ENCODE measurements around the gene PPP2R3A. TPM values are rescaled to one million over a fixed set of nuclear protein-coding genes. Genes with fewer than 3 reads are reported as not detected.

PPP2R3A gene
- total RNA-seq, 1 experiment from 2014 or later: 1.1 TPM

DNA sequence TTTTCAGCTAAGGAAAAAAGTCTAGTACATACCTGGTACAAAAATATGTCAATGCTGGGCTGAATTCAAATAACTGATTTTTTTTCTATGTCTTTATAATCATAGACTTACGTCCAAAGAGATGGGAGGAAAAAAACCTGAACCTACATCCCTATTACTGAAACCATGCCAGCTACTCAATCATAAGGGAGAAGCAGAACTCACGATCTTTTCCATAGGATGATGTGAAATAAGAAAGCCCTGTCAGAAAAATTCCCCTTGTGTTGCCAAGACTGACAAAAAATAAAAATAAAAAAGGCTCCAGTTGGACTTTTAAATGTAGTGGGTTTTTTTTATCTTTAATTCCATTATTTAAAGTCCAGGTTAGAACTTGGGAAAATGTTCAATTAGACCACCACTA, 227.3 kb downstream of the PPP2R3A start:
- H3K36me3 ChIP-seq (ENCODE audit: insufficient read depth, low read length, poor library complexity, severe bottlenecking): no peaks in the 10 kb centered on the region
- no peaks in the 10 kb centered on the region for H3K27me3 ChIP-seq (replicated peaks; ENCODE audit: insufficient read depth, low read depth, low read length, poor library complexity)
- H3K27ac ChIP-seq (ENCODE audit: low read depth, low read length, poor library complexity, severe bottlenecking): peak overlapping the region; percentile 12
- intact Hi-C loops (cut with micrococcal nuclease; ENCODE audit: unreplicated experiment): loop anchor here (5.0 kb wide), 1 partner anchor 116 kb away; no protein-coding TSS in a partner anchor
- H3K4me3 ChIP-seq (ENCODE audit: low read depth, low read length, poor library complexity, severe bottlenecking): peak overlapping the region; percentile 92
- H3K9me3 ChIP-seq (ENCODE audit: low read depth, low read length, poor library complexity, severe bottlenecking): no peaks in the 10 kb centered on the region
- no TSS peak for BruUV-seq (replicated peaks)
- TF ChIP-seq, protein P1, sequence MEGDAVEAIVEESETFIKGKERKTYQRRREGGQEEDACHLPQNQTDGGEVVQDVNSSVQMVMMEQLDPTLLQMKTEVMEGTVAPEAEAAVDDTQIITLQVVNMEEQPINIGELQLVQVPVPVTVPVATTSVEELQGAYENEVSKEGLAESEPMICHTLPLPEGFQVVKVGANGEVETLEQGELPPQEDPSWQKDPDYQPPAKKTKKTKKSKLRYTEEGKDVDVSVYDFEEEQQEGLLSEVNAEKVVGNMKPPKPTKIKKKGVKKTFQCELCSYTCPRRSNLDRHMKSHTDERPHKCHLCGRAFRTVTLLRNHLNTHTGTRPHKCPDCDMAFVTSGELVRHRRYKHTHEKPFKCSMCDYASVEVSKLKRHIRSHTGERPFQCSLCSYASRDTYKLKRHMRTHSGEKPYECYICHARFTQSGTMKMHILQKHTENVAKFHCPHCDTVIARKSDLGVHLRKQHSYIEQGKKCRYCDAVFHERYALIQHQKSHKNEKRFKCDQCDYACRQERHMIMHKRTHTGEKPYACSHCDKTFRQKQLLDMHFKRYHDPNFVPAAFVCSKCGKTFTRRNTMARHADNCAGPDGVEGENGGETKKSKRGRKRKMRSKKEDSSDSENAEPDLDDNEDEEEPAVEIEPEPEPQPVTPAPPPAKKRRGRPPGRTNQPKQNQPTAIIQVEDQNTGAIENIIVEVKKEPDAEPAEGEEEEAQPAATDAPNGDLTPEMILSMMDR (conservative IDR thresholded peaks at IDR 0.05; ENCODE audit: low read depth, low read length): no peak
- TF ChIP-seq EZH2 (IDR thresholded peaks at IDR 0.05; ENCODE audit: borderline replicate concordance, low read depth, low read length, poor library complexity, severe bottlenecking): no peak
- POLR2A ChIA-PET (ENCODE audit: low non-redundant PET): no interaction called here
- peaks cover 32% of the 10 kb centered on the region for H3K4me1 ChIP-seq (ENCODE audit: insufficient read depth, low read length, poor library complexity, severe bottlenecking)
- no peak for DNase-seq (ENCODE audit: low spot score)
- CTCF ChIA-PET: no interaction called here

DNA sequence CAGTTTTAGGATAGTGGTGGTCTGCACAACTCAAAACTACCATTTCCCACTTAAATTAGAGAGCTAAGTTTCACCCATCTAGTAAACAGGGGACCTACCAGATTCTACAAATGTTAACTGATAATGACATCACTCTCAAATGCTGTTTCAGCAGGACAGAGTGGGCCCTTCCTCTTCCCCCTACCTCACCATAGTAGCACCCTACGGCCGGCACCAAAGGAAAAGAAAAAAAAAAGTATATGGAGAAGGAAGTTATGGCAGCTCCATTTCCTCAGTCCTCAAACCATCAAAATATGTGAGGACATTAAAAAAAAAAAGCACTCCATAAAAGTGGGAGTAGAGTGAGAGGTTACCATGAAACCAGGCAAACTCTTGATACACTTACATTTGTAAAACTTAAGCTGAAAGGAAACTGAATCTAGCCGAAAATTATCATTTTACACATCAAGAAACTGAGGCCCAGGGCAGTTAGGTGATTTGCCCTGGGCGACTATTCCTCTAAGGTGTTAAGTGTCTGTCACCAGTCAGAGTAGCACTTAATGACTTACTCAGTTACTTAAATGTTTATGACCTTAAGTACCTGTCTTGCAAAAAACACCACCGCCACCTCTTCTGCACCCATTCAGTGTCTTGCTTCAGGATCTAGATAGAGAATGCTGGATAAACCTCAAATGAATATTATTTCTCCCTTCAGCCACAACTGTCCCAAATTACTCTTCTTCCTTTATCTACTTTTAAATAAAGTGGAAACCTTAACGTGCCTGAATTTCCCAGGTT, 227.9 kb downstream of the PPP2R3A start:
- CTCF ChIA-PET: no interaction called here
- H3K9me3 ChIP-seq (ENCODE audit: low read depth, low read length, poor library complexity, severe bottlenecking): no peaks in the 10 kb centered on the region
- BruUV-seq (replicated peaks): no TSS peak
- no peak for TF ChIP-seq EZH2 (IDR thresholded peaks at IDR 0.05; ENCODE audit: borderline replicate concordance, low read depth, low read length, poor library complexity, severe bottlenecking)
- TF ChIP-seq, protein P1 (conservative IDR thresholded peaks at IDR 0.05; ENCODE audit: low read depth, low read length): no peak
- no peak for DNase-seq (ENCODE audit: low spot score)
- no peaks in the 10 kb centered on the region for H3K27me3 ChIP-seq (replicated peaks; ENCODE audit: insufficient read depth, low read depth, low read length, poor library complexity)
- POLR2A ChIA-PET (ENCODE audit: low non-redundant PET): no interaction called here
- H3K4me3 ChIP-seq (ENCODE audit: low read depth, low read length, poor library complexity, severe bottlenecking): peak overlapping the region; percentile 92
- H3K27ac ChIP-seq (ENCODE audit: low read depth, low read length, poor library complexity, severe bottlenecking): peak overlapping the region; percentile 98
- no peaks in the 10 kb centered on the region for H3K36me3 ChIP-seq (ENCODE audit: insufficient read depth, low read length, poor library complexity, severe bottlenecking)
- intact Hi-C loops (cut with micrococcal nuclease; ENCODE audit: unreplicated experiment): loop anchor here (5.0 kb wide), 1 partner anchor 116 kb away; no protein-coding TSS in a partner anchor
- peaks cover 30% of the 10 kb centered on the region for H3K4me1 ChIP-seq (ENCODE audit: insufficient read depth, low read length, poor library complexity, severe bottlenecking)

DNA sequence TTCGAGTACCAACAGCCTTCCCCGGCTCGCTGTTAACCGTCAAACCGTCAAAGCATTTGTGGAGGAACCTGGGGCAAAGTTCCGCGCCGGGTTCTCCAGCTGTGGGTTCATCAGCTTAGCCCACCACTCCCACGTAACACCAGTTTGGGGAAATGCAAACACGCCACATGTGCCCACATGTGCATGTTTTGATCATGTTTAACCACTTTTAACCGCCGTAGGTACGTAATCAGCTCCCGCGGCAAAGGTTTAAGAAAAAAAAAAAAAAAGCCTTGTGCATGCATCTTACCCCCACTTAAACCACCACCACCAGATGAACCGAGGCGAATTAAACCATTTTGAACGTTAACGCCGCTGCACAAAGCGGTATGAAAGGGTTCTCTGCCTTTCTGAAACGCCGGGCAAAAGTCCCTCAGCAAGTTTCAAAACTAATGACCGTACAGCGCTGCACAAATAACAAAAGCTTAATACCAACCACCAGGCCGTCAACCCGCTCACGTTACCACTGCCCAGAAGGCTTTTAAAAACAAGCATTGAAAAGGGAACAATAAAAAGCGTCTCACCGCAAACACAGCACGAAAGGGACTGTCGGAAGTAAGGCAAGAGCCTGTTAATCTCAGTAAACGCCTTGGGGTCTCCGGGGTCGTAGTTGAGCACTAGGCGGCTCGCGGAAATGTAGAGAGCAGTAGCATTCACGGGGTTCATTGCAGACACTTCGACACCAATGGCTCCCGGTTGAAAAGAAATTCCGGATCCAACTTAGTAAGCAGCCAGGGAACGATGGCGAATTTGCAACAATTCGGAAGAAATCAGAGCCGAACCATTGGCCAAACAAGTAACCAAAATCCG, 229.1 kb downstream of the PPP2R3A start:
- peak overlapping the region; percentile 92 for H3K4me3 ChIP-seq (ENCODE audit: low read depth, low read length, poor library complexity, severe bottlenecking)
- H3K9me3 ChIP-seq (ENCODE audit: low read depth, low read length, poor library complexity, severe bottlenecking): no peaks in the 10 kb centered on the region
- TF ChIP-seq EZH2 (IDR thresholded peaks at IDR 0.05; ENCODE audit: borderline replicate concordance, low read depth, low read length, poor library complexity, severe bottlenecking): no peak
- TF ChIP-seq, protein P1 (conservative IDR thresholded peaks at IDR 0.05; ENCODE audit: low read depth, low read length): no peak; the same call in 1 of the 2 replicates
- no peaks in the 10 kb centered on the region for H3K36me3 ChIP-seq (ENCODE audit: insufficient read depth, low read length, poor library complexity, severe bottlenecking)
- peak; percentile 44 for DNase-seq (ENCODE audit: low spot score)
- intact Hi-C loops (cut with micrococcal nuclease; ENCODE audit: unreplicated experiment): loop anchor here (5.0 kb wide), 3 partner anchors 117 to 643 kb away; partner anchors contain the start of gene STAG1
- BruUV-seq (replicated peaks): no TSS peak
- POLR2A ChIA-PET (ENCODE audit: low non-redundant PET): interaction anchor here (0.6 to 0.7 kb wide), 2 partner anchors 10 to 332 kb away, joined by 3 read pairs; no protein-coding TSS in a partner anchor
- peaks cover 30% of the 10 kb centered on the region for H3K4me1 ChIP-seq (ENCODE audit: insufficient read depth, low read length, poor library complexity, severe bottlenecking)
- H3K27me3 ChIP-seq (replicated peaks; ENCODE audit: insufficient read depth, low read depth, low read length, poor library complexity): no peaks in the 10 kb centered on the region
- peak overlapping the region; percentile 98 for H3K27ac ChIP-seq (ENCODE audit: low read depth, low read length, poor library complexity, severe bottlenecking)
- CTCF ChIA-PET: no interaction called here

Measured in A673 (cell line).